8988T (cell line): ENCODE results near the gene TPRN.

Experiments used
- DNase-seq: peaks from one replicate; pipeline ENCODE4 v3.0.0; 2011

The TPRN gene

GRCh38 chr9:137170486-137171148 is 29.9 kb downstream of the TPRN start:
- no peak for DNase-seq

- DNase-seq = no peak
Measured at GRCh38 chr9:137169896-137170358, 30.6 kb downstream of the TPRN start, which contains the start of gene LRRC26. TSS of gene LRRC26 (minus strand) at chr9:137170051. CDS start at chr9:137169943, 108 bp downstream.

- peak; percentile 100 for DNase-seq
Measured at GRCh38 chr9:137168904-137169856, 31.4 kb downstream of the TPRN start.

- peak; percentile 87 for DNase-seq
Measured at GRCh38 chr9:137168573-137168903, 32.0 kb downstream of the TPRN start.

- DNase-seq = peak; percentile 89
Measured at GRCh38 chr9:137167747-137168572, 32.6 kb downstream of the TPRN start.

GRCh38 chr9:137167277-137167746 is 33.2 kb downstream of the TPRN start:
- no peak for DNase-seq

GRCh38 chr9:137166380-137167229 is 33.9 kb downstream of the TPRN start:
- DNase-seq = no peak

- no peak for DNase-seq
Measured at GRCh38 chr9:137165250-137165836, 35.2 kb downstream of the TPRN start.

- no peak for DNase-seq
Measured at GRCh38 chr9:137164370-137165249, 35.9 kb downstream of the TPRN start.

GRCh38 chr9:137163805-137164204 is 36.7 kb downstream of the TPRN start:
- DNase-seq = no peak

GRCh38 chr9:137163365-137163715 is 37.2 kb downstream of the TPRN start:
- DNase-seq = no peak

- DNase-seq = no peak
Measured at GRCh38 chr9:137162505-137163364, 37.8 kb downstream of the TPRN start.

- no peak for DNase-seq
Measured at GRCh38 chr9:137161558-137162486, 38.7 kb downstream of the TPRN start.

GRCh38 chr9:137160716-137161557 is 39.6 kb downstream of the TPRN start:
- no peak for DNase-seq

- no peak for DNase-seq
Measured at GRCh38 chr9:137160054-137160425, 40.5 kb downstream of the TPRN start.

GRCh38 chr9:137159105-137160053 is 41.2 kb downstream of the TPRN start:
- no peak for DNase-seq
